Activated T-cell treated with anti-CD3 and anti-CD28 coated beads, Interleukin-2, amount 50 U/mL, for 4 hours (primary cell): Measurements from ENCODE around the gene SMKR1. TPM values are rescaled to one million over a fixed set of nuclear protein-coding genes. Genes with fewer than 3 reads are reported as not detected.

ENCODE experiments used
- ATAC-seq, 2 donors: fragments of 200-7000 bp; cut with Tn5 transposase; one replicate each; pipeline ENCODE4 v1.10.0; 2021
- DNase-seq: peaks from one replicate; pipeline ENCODE4 v3.0.0-alpha.2; 2020
- H3K27me3 Mint-ChIP-seq: one replicate; pipeline ENCODE4 v1.8.0; 2021; ENCODE audit warnings: low read depth, mixed read lengths
- H3K36me3 Mint-ChIP-seq: one replicate; pipeline ENCODE4 v1.8.0; 2022; ENCODE audit warnings: mixed read lengths; ENCODE audit not compliant: insufficient read depth
- H3K4me1 Mint-ChIP-seq: one replicate; pipeline ENCODE4 v1.8.0; 2021; ENCODE audit warnings: low read depth, mixed read lengths
- H3K4me3 Mint-ChIP-seq: one replicate; pipeline ENCODE4 v1.8.0; 2021; ENCODE audit warnings: mild to moderate bottlenecking, moderate library complexity, mixed read lengths
- H3K9me3 Mint-ChIP-seq: one replicate; pipeline ENCODE4 v1.8.0; 2021; ENCODE audit warnings: mixed read lengths
- total RNA-seq, 3 donors: library from RNA; stranded (reverse); gene quantifications; one replicate each; pipeline ENCODE4 v1.2.1, GENCODE V29; 2021

The SMKR1 gene
- total RNA-seq, 3 donors from 2014 or later: 5.1 to 7.9 (median 6.2) TPM

- no peak for ATAC-seq
- Mint-ChIP-seq H3K4me1 (peaks cover 31% of the 10 kb centered on the region), H3K27me3 (no peaks in the 10 kb centered on the region), H3K4me3 (no peak overlapping the region), H3K36me3 (no peaks in the 10 kb centered on the region), H3K9me3 (no peaks in the 10 kb centered on the region)
- no peak for DNase-seq
These were observed 5.2 kb upstream of the SMKR1 start for GRCh38 chr7:129497156-129497555.

- Mint-ChIP-seq H3K4me1 (peaks cover 24% of the 10 kb centered on the region), H3K36me3 (no peaks in the 10 kb centered on the region), H3K4me3 (no peak overlapping the region), H3K9me3 (no peaks in the 10 kb centered on the region), H3K27me3 (no peaks in the 10 kb centered on the region)
- DNase-seq (no peak), ATAC-seq (no peak)
These were observed 4.3 kb upstream of the SMKR1 start for GRCh38 chr7:129498021-129498420.

- Mint-ChIP-seq H3K4me1 (peaks cover 21% of the 10 kb centered on the region), H3K4me3 (no peak overlapping the region), H3K9me3 (no peaks in the 10 kb centered on the region), H3K36me3 (no peaks in the 10 kb centered on the region), H3K27me3 (no peaks in the 10 kb centered on the region)
- DNase-seq (no peak), ATAC-seq (no peak)
These were observed 2.3 kb upstream of the SMKR1 start for GRCh38 chr7:129499999-129500398.

GRCh38 chr7:129502708-129503685, 666 bp downstream of the SMKR1 start:
- H3K4me3 Mint-ChIP-seq: peak overlapping the region; percentile 82

GRCh38 chr7:129503725-129504124, 1.4 kb downstream of the SMKR1 start:
- ATAC-seq (no peak), DNase-seq (no peak)
- Mint-ChIP-seq H3K36me3 (no peaks in the 10 kb centered on the region), H3K9me3 (no peaks in the 10 kb centered on the region), H3K4me1 (peaks cover 14% of the 10 kb centered on the region), H3K27me3 (no peaks in the 10 kb centered on the region), H3K4me3 (peak overlapping the region; percentile 82)

More at GRCh38 chr7:129502708-129503685, 666 bp downstream of the SMKR1 start:
- Mint-ChIP-seq H3K36me3 (no peaks in the 10 kb centered on the region), H3K9me3 (no peaks in the 10 kb centered on the region), H3K4me1 (peaks cover 14% of the 10 kb centered on the region), H3K27me3 (no peaks in the 10 kb centered on the region)
- DNase-seq: peak; percentile 14
- peak; percentile 31 to 35 for ATAC-seq

GRCh38 chr7:129512192-129512591, 9.9 kb downstream of the SMKR1 start:
- ATAC-seq (no peak), DNase-seq (no peak)
- no peaks in the 10 kb centered on the region for H3K9me3 Mint-ChIP-seq
- H3K36me3 Mint-ChIP-seq: no peaks in the 10 kb centered on the region
- H3K27me3 Mint-ChIP-seq: no peaks in the 10 kb centered on the region
- no peak overlapping the region for H3K4me3 Mint-ChIP-seq
- no peaks in the 10 kb centered on the region for H3K4me1 Mint-ChIP-seq

GRCh38 chr7:129513546-129513945, 11.2 kb downstream of the SMKR1 start:
- H3K4me1 Mint-ChIP-seq: no peaks in the 10 kb centered on the region
- ATAC-seq (no peak), DNase-seq (no peak)
- H3K27me3 Mint-ChIP-seq: no peaks in the 10 kb centered on the region
- H3K9me3 Mint-ChIP-seq: no peaks in the 10 kb centered on the region
- H3K36me3 Mint-ChIP-seq: no peaks in the 10 kb centered on the region
- H3K4me3 Mint-ChIP-seq: no peak overlapping the region

GRCh38 chr7:129514683-129515082, 12.4 kb downstream of the SMKR1 start:
- DNase-seq: no peak
- H3K27me3 Mint-ChIP-seq: no peaks in the 10 kb centered on the region
- no peaks in the 10 kb centered on the region for H3K9me3 Mint-ChIP-seq
- H3K36me3 Mint-ChIP-seq: no peaks in the 10 kb centered on the region
- H3K4me3 Mint-ChIP-seq: no peak overlapping the region
- ATAC-seq: no peak
- H3K4me1 Mint-ChIP-seq: no peaks in the 10 kb centered on the region

GRCh38 chr7:129515381-129515780, 13.1 kb downstream of the SMKR1 start:
- ATAC-seq (no peak), DNase-seq (no peak)
- H3K4me3 Mint-ChIP-seq: no peak overlapping the region
- no peaks in the 10 kb centered on the region for H3K4me1 Mint-ChIP-seq
- H3K9me3 Mint-ChIP-seq: no peaks in the 10 kb centered on the region
- no peaks in the 10 kb centered on the region for H3K27me3 Mint-ChIP-seq
- no peaks in the 10 kb centered on the region for H3K36me3 Mint-ChIP-seq

- Mint-ChIP-seq H3K27me3 (peaks cover 7% of the 10 kb centered on the region), H3K9me3 (no peaks in the 10 kb centered on the region), H3K36me3 (no peaks in the 10 kb centered on the region), H3K4me3 (no peak overlapping the region), H3K4me1 (no peaks in the 10 kb centered on the region)
- ATAC-seq (no peak), DNase-seq (no peak)
These were observed 15.6 kb downstream of the SMKR1 start for GRCh38 chr7:129517931-129518330.

- no peaks in the 10 kb centered on the region for H3K36me3 Mint-ChIP-seq
- DNase-seq: no peak
- ATAC-seq: no peak
- no peaks in the 10 kb centered on the region for H3K4me1 Mint-ChIP-seq
- no peak overlapping the region for H3K4me3 Mint-ChIP-seq
- H3K9me3 Mint-ChIP-seq: no peaks in the 10 kb centered on the region
- peaks cover 7% of the 10 kb centered on the region for H3K27me3 Mint-ChIP-seq
These were observed 17.1 kb downstream of the SMKR1 start for GRCh38 chr7:129519464-129519863.

- H3K4me1 Mint-ChIP-seq: peaks cover 8% of the 10 kb centered on the region
- peaks cover 20% of the 10 kb centered on the region for H3K27me3 Mint-ChIP-seq
- no peaks in the 10 kb centered on the region for H3K9me3 Mint-ChIP-seq
- DNase-seq: no peak
- no peaks in the 10 kb centered on the region for H3K36me3 Mint-ChIP-seq
- H3K4me3 Mint-ChIP-seq: no peak overlapping the region
- peak in 1 of 2 donors; percentile 18 for ATAC-seq
These were observed 20.0 kb downstream of the SMKR1 start for GRCh38 chr7:129522088-129522970.

GRCh38 chr7:129522971-129523340, 20.6 kb downstream of the SMKR1 start:
- no peak for DNase-seq
- Mint-ChIP-seq H3K4me3 (no peak overlapping the region), H3K27me3 (peaks cover 20% of the 10 kb centered on the region), H3K9me3 (no peaks in the 10 kb centered on the region), H3K36me3 (no peaks in the 10 kb centered on the region), H3K4me1 (peaks cover 8% of the 10 kb centered on the region)
- ATAC-seq: no peak

GRCh38 chr7:129523924-129524323, 21.6 kb downstream of the SMKR1 start:
- H3K27me3 Mint-ChIP-seq: peaks cover 20% of the 10 kb centered on the region
- peaks cover 8% of the 10 kb centered on the region for H3K4me1 Mint-ChIP-seq
- no peaks in the 10 kb centered on the region for H3K36me3 Mint-ChIP-seq
- H3K4me3 Mint-ChIP-seq: no peak overlapping the region
- ATAC-seq: no peak
- DNase-seq: no peak
- H3K9me3 Mint-ChIP-seq: no peaks in the 10 kb centered on the region
